Esophagus muscularis mucosa (tissue), 3 donors: ENCODE results near the gene PIGR.

Experiments used
- CTCF ChIP-seq, 3 experiments: fragments of 200-600 bp in 2 of 3; fragments of 450-650 bp in 1 of 3; sonication (generic) in 2 of 3; IDR thresholded peaks; one replicate each; pipeline ENCODE4 v1.5.1; 2017 to 2019; ENCODE audit warnings: antibody characterized with exemption in 3 of 3, mild to moderate bottlenecking in 2 of 3, moderate library complexity in 1 of 3
- POLR2A ChIP-seq: fragments of 450-650 bp; IDR thresholded peaks from one replicate; pipeline ENCODE4 v1.6.1; 2017; ENCODE audit warnings: antibody characterized with exemption, moderate library complexity, mild to moderate bottlenecking, low read depth

DNA sequence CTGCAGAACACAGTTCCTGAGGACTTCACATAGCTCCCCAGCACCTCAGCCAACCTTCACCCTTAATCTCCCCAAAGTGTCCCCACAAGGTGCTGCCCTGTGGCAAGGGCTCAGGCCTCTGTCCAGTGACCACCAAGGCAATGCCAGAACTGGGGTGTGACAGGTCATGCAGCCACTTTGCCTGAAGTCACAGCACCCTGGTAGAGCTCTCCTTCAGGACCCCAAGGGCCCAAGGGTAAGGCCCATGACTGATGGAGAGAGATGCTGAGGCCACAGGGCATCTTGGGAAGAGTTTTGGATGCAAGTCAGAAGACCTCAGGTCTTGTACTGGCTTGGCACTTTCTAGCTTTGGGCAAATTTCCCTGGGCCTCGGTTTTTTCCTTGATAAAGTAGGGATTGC lies 23.7 kb downstream of the PIGR start:
- TF ChIP-seq POLR2A = no peak
- no peak for TF ChIP-seq CTCF (IDR thresholded peaks at IDR 0.05)
